Stimulated activated CD8-positive, alpha-beta memory T cell treated with anti-CD3 and anti-CD28 coated beads, Interleukin-7, amount 100 ng/mL, for 24 hours (primary cell): Measurements from ENCODE around the gene MTM1.

Experiments used
- DNase-seq: peaks from one replicate; pipeline ENCODE4 v3.0.0-alpha.2; 2020; ENCODE audit warnings: low read depth

MTM1 gene

GRCh38 chrX:150548684-150549083, 19.7 kb upstream of the MTM1 start:
- DNase-seq = no peak

GRCh38 chrX:150551963-150552362, 16.5 kb upstream of the MTM1 start:
- DNase-seq = no peak

GRCh38 chrX:150558424-150558823, 10.0 kb upstream of the MTM1 start:
- DNase-seq = no peak

- no peak for DNase-seq
Observed at GRCh38 chrX:150564838-150565237, 3.6 kb upstream of the MTM1 start.

GRCh38 chrX:150565551-150565950, 2.9 kb upstream of the MTM1 start:
- no peak for DNase-seq

- DNase-seq = no peak
Observed at GRCh38 chrX:150566734-150567182, 1.7 kb upstream of the MTM1 start.

- DNase-seq = no peak
Observed at GRCh38 chrX:150567645-150568319, 639 bp upstream of the MTM1 start.

GRCh38 chrX:150569155-150569477, 695 bp downstream of the MTM1 start:
- DNase-seq = no peak

- DNase-seq = no peak
Observed at GRCh38 chrX:150570512-150570911, 2.1 kb downstream of the MTM1 start.

GRCh38 chrX:150572206-150572605, 3.8 kb downstream of the MTM1 start:
- DNase-seq = no peak

GRCh38 chrX:150573106-150573505, 4.7 kb downstream of the MTM1 start:
- DNase-seq = no peak

GRCh38 chrX:150573702-150574101, 5.3 kb downstream of the MTM1 start:
- no peak for DNase-seq

- DNase-seq = no peak
Observed at GRCh38 chrX:150574559-150575418, 6.4 kb downstream of the MTM1 start.

GRCh38 chrX:150575419-150575814, 7.0 kb downstream of the MTM1 start:
- DNase-seq = no peak

GRCh38 chrX:150577174-150577573, 8.8 kb downstream of the MTM1 start:
- no peak for DNase-seq

GRCh38 chrX:150581093-150581775, 12.8 kb downstream of the MTM1 start:
- no peak for DNase-seq

GRCh38 chrX:150582338-150582948, 14.0 kb downstream of the MTM1 start:
- no peak for DNase-seq

- DNase-seq = no peak
Observed at GRCh38 chrX:150587585-150588503, 19.4 kb downstream of the MTM1 start.

- DNase-seq = no peak
Observed at GRCh38 chrX:150594584-150594983, 26.2 kb downstream of the MTM1 start.

GRCh38 chrX:150599226-150599625, 30.8 kb downstream of the MTM1 start:
- no peak for DNase-seq

GRCh38 chrX:150602296-150602695, 33.9 kb downstream of the MTM1 start:
- DNase-seq = no peak
